IPS DF 19.7 (cell line): ENCODE results near the gene GIGYF2.

ENCODE experiments used
- DNase-seq: peaks from one replicate; pipeline ENCODE4 v3.0.0-alpha.2; 2013; ENCODE audit warnings: low read depth, low spot score

Gene GIGYF2

DNA sequence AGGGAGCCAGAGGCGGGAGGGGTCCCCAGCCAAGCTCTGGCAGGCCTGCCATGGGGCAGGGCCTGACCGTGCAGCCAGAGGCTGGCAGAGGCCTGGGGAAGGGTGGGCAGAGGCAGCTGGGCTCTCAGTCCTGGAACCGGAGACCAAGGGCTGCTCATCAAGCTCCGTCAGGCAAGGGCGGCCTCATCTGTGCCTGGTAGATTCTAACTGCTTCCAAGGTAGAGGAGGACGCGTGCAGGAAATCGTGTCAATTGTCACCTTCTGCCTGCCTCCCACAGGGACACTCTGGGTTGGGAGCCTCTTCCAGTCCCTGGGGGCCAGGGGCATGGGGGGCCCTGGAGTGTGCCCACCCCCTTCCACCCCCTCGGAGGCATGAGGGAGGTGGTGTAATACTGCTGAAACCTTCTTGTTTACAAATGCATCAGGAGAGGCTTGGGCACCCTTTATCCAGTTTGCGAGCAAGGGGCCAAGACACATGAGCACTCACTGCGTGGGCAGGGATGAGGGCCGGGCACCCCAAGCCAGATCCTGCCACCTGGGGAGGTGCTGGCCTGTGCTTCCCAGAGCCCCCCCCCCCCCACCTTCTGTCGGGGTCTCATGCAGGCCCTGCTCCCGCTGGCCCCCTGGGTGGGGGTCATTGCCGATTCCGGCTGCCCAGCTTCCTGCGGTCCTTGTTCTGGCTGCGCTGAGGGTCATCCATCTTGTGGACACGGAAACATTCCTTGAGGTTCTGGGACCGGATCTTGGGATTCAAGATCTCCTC, 181.9 kb downstream of the GIGYF2 start:
- DNase-seq: no peak

DNA sequence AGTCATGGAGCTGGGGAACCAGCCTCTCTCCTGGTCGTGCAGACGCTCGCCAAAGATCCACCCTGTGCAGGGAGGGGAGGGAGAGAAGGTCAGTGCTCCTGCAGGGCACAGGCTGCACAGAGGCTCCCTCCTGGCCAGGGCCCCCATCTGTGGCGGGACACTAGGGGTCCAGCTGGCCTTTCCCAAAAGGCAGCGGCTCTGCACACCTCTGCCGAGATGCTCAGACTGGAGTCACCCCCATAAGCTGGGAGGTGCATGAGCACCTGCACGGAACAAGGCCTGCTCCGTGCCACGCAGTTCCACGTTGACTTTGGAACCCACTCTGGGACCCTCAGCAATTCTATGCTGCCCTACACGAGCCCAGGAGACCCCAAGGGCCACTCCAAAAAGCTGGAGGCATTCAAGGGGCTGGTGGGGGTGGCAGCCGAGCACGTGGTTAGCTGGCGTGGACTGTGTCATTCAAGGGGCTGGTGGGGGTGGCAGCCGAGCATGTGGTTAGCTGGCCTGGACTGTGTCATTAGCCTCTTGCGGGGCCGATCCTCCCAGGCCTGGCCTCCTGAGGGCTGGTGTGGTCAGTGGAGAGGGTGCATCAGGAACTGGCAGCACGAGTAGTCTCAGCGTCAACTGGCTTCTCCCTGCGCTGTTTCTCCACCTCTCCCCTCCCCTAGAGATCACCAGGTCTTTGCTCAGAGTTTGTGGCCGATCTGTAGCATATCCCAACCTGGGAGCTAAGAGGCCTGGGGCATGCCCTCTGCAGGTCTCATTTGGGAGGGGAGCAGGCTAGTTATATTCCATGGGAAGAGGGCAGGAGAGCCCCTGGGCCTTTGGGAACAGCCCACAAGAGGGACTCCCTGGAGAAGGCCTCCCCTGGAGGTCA, 182.7 kb downstream of the GIGYF2 start:
- DNase-seq: no peak

DNA sequence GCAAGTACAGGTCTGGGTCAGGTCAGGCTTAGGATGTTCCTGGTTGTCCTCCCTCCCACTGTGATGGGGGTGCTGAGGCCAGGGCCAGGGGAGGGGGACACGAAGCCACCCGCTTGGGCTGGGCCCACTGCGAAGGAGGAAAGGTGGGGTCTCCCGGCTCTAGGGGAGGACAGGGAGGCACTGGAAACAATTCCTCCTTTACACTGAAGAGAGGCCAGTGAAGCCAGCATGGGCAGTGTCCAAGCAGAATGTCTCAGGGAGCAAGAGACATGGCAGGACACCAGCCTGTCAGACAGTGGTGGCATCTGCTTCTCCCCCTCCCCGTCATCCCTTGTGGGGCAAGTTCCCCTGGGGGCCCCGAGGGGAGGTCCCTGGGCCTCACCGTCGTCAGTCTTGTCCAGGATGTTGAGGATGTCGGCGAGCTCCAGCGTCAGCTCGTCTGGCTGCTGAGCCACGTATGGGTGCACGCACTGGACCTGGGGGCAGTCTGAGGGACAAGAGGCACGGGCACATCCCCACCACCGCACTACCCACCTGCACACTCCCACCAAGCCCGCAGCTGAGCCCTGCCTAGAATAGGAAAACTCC, 183.7 kb downstream of the GIGYF2 start:
- DNase-seq: no peak

DNA sequence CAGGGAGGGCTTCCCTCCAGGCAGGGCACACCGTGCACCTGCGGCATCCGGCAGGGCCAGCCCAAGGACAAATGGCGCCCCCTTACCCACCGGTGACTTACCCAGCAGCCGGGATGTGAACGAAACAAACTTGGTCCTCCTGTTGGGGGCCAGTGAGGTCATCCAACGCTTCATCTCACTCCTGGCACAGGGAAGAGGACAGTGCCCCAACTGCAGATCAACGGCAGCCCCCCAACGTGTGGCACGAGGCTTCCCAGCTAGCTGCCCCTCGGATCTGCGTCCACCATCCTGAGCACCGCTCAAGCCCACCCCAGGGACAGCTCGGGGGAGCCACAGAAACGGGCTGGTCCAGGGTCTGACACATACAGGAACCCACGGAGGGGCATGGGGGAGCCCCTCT, 185.0 kb downstream of the GIGYF2 start:
- no peak for DNase-seq

- DNase-seq: no peak
These were observed 185.5 kb downstream of the GIGYF2 start for GRCh38 chr2:232882505-232883115.

DNA sequence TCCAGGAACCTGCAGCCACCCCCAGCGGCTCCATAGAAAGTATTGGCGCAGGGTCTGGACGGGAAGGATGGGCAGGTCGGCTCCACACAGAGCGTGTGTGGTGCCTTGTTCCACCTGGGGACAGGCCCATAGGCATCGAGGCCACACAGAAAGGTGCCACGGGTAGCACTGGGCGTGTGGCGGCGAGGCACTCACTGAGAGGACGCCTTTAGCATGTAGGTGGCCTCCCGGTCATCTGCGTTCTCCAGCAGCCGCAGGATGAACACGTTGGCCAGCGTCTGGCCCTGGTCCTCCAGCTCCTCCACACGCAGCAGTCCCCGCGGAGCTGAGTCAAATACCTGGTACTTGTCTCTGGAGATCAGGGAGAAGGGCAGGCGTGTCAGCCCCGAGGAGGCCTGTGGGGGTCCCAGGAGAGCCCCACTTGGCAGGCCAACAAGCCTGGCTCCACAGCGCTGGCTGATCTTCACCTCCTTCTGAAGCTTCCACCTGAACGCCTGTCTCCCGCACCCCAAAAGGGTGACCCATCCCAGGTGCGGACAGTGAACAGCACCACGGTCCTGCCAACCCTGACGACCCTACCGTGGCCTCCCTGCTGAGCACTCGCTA, 186.1 kb downstream of the GIGYF2 start:
- no peak for DNase-seq

DNA sequence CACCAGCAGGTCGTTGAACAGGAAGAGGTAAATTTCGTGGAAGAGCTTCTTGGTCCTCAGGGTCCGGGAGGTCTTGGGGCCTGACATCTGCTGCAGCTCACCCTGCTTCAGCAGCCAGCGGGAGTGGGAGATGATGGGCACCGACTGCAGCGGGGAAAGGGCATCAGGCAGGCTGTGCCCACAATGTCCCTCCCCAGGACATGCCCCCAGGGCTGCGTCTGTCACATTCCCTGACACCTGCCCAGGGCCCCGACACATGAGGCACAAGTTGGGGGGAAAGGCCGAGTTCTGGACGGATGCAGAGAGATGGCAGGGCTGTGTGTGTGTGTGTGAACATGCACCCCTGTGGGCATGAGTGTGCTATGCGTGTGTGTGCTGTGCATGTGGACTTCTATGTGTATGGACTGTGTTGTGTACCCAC, 186.9 kb downstream of the GIGYF2 start:
- DNase-seq: no peak

GRCh38 chr2:232884549-232885263, 187.6 kb downstream of the GIGYF2 start:
- DNase-seq: no peak

DNA sequence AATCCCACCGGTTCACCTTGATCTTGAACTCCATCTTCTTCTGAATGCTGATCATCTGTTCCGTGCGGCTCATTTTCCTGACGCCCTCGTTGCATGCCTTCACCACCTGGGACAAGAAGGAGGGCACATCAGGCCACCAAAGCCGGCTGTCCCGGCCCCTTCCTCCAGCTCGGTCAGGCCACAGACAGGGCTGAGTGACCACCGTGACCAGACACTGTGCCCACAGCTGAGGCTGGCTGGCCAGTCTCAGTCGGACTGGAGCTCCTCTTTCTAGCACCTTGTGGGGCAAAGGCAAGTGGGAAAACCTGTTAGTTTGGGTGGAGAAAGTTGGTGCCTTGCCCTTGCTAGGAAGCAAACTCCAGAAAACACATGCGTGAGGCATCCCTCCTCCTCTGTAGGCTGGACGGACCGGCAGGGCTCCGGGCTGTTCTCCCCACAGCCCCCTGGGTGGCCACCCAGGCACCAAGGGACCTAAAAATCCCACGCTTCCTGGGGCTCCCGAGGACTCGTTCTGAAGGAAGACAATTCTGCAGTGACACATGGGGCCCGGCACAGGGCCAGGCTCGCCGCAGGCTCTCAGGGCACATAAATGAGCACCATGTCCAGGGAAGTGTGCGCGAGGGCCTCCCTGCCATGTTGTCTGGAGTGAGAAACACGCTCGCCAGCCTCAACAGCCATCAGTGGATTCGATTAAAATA, 188.3 kb downstream of the GIGYF2 start:
- DNase-seq: no peak

- DNase-seq: no peak
These were observed 189.0 kb downstream of the GIGYF2 start for GRCh38 chr2:232886176-232886575.

DNA sequence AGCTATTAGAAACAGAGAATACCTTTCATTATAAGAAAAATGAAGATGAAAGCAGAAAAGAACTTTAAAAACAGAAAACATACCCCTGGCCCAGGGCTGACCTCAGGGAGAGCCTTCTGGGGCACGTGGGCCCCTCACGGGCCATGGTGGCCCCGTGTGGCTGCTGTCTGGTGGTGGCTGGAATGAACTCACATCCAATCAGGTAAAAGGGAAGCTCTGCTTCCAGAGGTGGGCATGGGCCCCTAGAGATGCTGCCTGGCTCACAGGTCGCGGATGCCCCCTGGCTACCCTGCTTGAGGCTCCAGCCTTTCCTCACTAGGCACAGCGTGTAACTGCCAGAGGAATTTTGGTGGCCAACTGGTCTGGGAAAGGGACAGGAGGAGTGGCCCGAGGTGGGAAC, 189.5 kb downstream of the GIGYF2 start:
- no peak for DNase-seq

DNA sequence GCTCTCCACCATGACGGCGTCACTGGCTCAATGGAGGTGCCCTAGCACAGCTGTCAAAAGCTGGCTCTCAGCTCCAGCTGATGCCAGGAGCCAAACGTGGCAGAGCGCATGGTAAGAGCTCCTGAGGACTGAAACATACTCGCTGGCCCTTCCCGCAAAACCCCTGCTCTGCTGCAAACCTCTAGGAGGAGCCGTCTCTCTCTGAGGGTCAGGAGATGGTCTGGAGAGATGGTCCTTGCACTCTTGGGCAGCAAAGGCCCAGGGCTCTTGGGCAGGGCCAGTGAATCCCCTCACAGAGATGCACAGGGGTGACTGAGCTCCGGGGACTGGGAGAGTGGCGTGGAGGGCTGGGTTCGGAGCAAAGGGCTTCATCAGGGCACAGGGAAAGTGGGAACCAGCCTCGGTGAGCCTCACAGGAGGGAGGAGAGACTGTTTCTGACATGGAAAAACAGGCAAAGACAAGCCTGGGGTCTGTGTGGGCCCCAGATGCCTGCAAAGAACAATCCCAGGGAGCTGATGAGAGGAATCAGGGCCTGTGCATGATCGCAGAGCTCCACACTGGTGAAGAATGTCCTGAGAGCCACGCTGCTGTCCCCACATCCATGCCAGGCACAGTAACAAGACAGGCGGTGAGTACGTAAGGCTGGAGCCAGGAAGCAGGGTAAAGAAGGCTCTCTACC, 190.2 kb downstream of the GIGYF2 start:
- DNase-seq: no peak

- no peak for DNase-seq
These were observed 191.1 kb downstream of the GIGYF2 start for GRCh38 chr2:232888099-232888836.

DNA sequence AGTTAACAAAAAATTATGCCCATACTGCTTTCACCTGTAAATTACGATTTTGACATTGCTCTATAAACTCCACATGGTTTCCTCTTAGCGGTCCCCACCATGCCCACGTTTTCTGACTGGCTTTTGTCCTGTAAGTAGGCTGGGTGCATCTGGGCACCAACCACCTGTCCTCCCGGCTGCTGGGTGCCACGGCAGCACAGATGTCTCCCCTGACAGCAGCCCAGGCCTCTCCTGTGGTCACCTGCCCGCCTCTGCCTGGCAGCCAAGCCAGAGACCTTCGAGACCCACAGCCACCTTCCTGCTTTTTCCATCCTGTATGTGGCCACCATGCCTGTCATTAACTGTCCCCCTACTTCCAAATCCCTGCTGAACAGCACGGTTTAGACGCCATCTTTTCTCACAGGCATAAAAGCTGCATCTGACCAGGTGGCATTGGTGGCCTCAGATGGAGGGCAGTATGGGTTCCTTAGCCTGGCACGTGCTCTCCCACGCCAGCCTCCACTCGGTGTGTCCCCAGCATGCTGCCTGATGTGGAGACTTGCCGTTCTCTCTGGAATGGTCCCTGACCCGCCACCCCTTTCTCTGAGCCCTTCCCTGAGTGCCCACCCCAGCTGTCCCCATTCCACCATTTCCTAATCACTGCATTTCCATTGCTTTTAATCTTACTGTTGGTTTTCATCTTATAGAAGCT, 191.9 kb downstream of the GIGYF2 start:
- no peak for DNase-seq

DNA sequence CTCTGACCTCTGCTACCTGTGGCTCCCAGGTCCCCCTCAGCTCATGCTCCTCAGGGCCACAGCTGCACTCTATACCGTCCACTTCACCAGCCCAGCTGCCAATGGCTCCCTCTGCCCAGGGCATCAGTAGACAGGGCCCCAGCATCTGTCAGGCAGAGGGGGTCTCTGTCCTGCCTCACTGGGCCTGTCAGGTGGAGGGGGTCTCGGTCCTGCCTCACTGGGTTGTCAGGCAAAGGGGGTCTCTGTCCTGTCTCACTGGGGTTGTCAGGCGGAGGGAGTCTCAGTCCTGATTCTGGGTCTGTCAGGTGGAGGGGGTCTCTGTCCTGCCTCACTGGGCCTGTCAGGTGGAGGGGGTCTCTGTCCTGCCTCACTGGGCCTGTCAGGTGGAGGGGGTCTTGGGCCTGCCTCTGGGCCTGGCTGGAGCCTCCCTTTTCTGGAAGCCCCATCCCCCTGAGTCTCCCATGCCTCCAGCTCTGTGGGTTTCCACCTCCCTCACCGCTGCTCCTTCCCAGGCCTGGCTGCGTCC, 192.8 kb downstream of the GIGYF2 start:
- no peak for DNase-seq

GRCh38 chr2:232890536-232890895, 193.4 kb downstream of the GIGYF2 start:
- DNase-seq: no peak

DNA sequence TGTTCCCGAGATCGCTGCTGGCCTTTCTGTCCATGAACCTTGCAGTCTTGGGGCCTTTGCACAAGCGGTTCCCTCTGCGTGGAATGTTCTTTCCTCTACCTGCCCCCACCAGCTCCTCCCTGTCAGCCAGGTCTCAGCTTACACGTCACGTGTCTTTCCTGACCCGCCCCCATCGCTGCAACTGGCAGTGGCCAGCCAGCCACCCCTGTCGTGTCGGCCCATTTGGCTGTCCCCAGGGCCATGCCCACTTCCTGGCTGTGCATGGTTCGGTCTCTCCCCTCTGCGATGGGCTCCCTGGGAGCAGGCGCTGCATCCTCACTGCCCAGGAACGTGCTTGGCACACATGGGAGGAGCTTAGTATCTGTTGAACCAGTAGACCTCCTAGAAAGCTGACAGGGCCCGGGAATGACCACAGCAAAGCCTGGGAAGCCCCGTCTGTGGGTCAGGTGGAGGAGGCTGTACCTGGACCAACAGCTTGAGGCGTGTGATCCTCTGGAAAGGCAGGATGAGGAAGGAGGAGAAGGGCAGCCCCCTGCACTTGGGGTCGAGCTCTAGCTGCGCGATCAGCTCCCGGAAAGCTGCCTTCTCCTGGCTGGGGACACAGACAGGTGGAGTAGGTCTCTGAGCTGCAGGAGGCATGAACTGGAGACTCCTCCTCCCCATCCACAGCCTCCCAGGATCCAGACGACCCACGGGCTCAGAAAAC, 193.9 kb downstream of the GIGYF2 start:
- no peak for DNase-seq

- DNase-seq: no peak
These were observed 194.5 kb downstream of the GIGYF2 start for GRCh38 chr2:232891621-232892071.
